GM12891 (cell line): Measurements from ENCODE around the gene ZBTB45.

Experiments used
- POLR2A ChIP-seq: IDR thresholded peaks from 2 replicates; pipeline ENCODE4 v1.6.1; 2011; ENCODE audit warnings: low read depth, low read length, control low read depth
- POLR2AphosphoS5 ChIP-seq: IDR thresholded peaks from 2 replicates; pipeline ENCODE4 v1.6.1; 2011; ENCODE audit warnings: low read depth, low read length, control low read depth
- POU2F2 ChIP-seq: IDR thresholded peaks from 2 replicates; pipeline ENCODE4 v1.6.1; 2011; ENCODE audit warnings: low read depth, mild to moderate bottlenecking, control low read depth, low read length, moderate library complexity
- SPI1 ChIP-seq: IDR thresholded peaks from 2 replicates; pipeline ENCODE4 v1.6.1; 2011; ENCODE audit warnings: low read depth, low read length, control low read depth

DNA sequence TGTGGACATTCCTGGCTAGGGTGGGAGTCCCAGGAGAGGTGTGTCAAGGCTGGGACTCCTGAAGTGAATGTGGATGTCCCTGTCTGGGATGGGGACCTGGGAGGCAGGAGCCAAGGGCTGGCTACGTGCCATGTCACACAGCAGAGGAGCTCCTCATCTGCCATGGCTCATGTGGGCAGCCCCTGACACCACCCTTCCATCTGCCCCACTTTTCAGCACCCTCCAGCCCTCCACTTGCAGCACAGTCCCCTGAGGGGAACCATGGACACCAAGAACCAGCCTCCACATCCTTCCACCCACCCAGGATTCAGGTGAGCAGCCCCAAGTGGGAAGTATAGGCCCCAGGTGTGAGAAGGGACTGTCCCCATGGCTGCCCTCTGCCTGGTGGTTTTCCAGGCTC is 41.7 kb downstream of the ZBTB45 start:
- TF ChIP-seq POLR2A (no peak), POLR2AphosphoS5 (no peak), POU2F2 (no peak), SPI1 (no peak)
